SJSA1 (cell line): ENCODE measurements around the gene CHRNE. TPM values are rescaled to one million over a fixed set of nuclear protein-coding genes. Genes with fewer than 3 reads are reported as not detected.
A peak's percentile ranks its signal among the peaks of the same experiment; 100 is the strongest.

ENCODE experiments used
- DNase-seq, 2 experiments: peaks; one replicate each; pipeline ENCODE4 v3.0.0-alpha.2; 2015 to 2020; ENCODE audit warnings: low spot score in 2 of 2, low read depth in 1 of 2
- H3K27ac ChIP-seq: fragments of 250-450 bp; sonication (Bioruptor Pico); 2 replicates; pipeline ENCODE4 v1.5.1; 2020; ENCODE audit warnings: mild to moderate bottlenecking, moderate library complexity
- H3K27me3 ChIP-seq: fragments of 250-450 bp; sonication (Bioruptor Pico); replicated peaks from 2 replicates; pipeline ENCODE4 v1.5.1; 2020; ENCODE audit warnings: mild to moderate bottlenecking, moderate library complexity
- H3K36me3 ChIP-seq: fragments of 250-450 bp; sonication (Bioruptor Pico); 2 replicates; pipeline ENCODE4 v1.5.1; 2020; ENCODE audit warnings: mild to moderate bottlenecking
- H3K4me1 ChIP-seq: fragments of 250-450 bp; sonication (Bioruptor Pico); replicated peaks from 2 replicates; pipeline ENCODE4 v1.6.1; 2021; ENCODE audit warnings: mild to moderate bottlenecking
- H3K4me3 ChIP-seq: fragments of 250-450 bp; sonication (Bioruptor Pico); 2 replicates; pipeline ENCODE4 v1.5.1; 2020; ENCODE audit warnings: mild to moderate bottlenecking
- H3K9me3 ChIP-seq: fragments of 250-450 bp; sonication (Bioruptor Pico); replicated peaks from 2 replicates; pipeline ENCODE4 v1.5.1; 2020; ENCODE audit warnings: mild to moderate bottlenecking
- total RNA-seq: library from RNA; depleted of rRNA; stranded (reverse); fragments of >200 nt; shearing (Covaris generic); gene quantifications from 2 replicates; pipeline ENCODE4 v1.2.3, GENCODE V29; 2014; rRNA removed

Gene CHRNE
- total RNA-seq: 0.29 TPM in 1 of 2 replicates, not detected in the other

GRCh38 chr17:4903051-4903818 lies at the start of gene CHRNE:
CHRNE (minus strand) TSS chr17:4903098; CDS start chr17:4903063, 35 bp downstream.
- Histone ChIP-seq H3K4me1 (no peaks in the 10 kb centered on the region), H3K4me3 (no peak within 1 kb of the TSS), H3K36me3 (no peaks in the 10 kb centered on the region), H3K27me3 (no peaks in the 10 kb centered on the region), H3K9me3 (no peaks in the 10 kb centered on the region), H3K27ac (no peak within 1 kb of the TSS)
- peak; percentile 61 to 74 for DNase-seq

- H3K27ac ChIP-seq: no peak overlapping the region
- no peak overlapping the region for H3K4me3 ChIP-seq
- no peaks in the 10 kb centered on the region for H3K27me3 ChIP-seq
- peaks cover 55% of the 10 kb centered on the region for H3K4me1 ChIP-seq
- peaks cover 17% of the 10 kb centered on the region for H3K36me3 ChIP-seq
- no peaks in the 10 kb centered on the region for H3K9me3 ChIP-seq
- no peak for DNase-seq
Observed at GRCh38 chr17:4951486-4951885, 48.6 kb upstream of the CHRNE start.

DNA sequence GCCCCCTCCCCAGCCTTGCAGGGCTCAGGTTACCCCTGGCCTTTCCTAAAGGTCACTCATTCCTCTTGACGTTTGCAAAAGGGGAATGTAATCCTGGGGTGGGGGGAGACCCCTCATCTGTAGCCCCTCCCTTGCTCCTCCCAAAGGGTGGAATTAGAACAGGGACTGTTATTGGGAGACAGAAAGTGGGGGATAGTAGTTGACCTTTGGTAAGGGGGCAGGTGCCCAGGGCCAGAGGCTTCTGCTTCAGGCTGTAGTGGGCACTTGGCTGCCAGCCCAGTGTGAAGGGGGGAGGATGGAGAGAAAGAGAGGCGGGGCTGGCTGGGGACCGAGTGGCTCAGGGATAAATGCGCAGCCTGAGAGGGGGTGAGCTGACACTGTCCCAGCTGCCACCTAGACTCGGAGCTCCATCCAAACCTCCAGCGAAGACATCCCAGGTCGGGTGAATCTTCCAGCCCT lies 47.9 kb upstream of the CHRNE start, which contains the start of gene ENO3:
Gene ENO3, plus strand, starts transcription at position 374 of the 459 bp plus-strand sequence. CDS start 711 bp downstream, outside the sequence.
- Histone ChIP-seq H3K27me3 (no peaks in the 10 kb centered on the region), H3K36me3 (peaks cover 24% of the 10 kb centered on the region)

GRCh38 chr17:4950075-4950745 lies 47.3 kb upstream of the CHRNE start:
- H3K4me3 ChIP-seq: peak overlapping the region; percentile 92
- H3K27ac ChIP-seq: peak overlapping the region; percentile 92
- no peaks in the 10 kb centered on the region for H3K9me3 ChIP-seq
- DNase-seq: peak in 1 of 2 experiments; percentile 70
- peaks cover 67% of the 10 kb centered on the region for H3K4me1 ChIP-seq
- H3K27me3 ChIP-seq: no peaks in the 10 kb centered on the region
- peaks cover 30% of the 10 kb centered on the region for H3K36me3 ChIP-seq

More for the DNA sequence above, 47.9 kb upstream of the CHRNE start, which contains the start of gene ENO3:
- H3K27ac ChIP-seq: peak within 1 kb of the TSS; percentile 92
- H3K4me1 ChIP-seq: peaks cover 61% of the 10 kb centered on the region
- peak within 1 kb of the TSS; percentile 92 for H3K4me3 ChIP-seq
- H3K9me3 ChIP-seq: no peaks in the 10 kb centered on the region
- no peak for DNase-seq

DNA sequence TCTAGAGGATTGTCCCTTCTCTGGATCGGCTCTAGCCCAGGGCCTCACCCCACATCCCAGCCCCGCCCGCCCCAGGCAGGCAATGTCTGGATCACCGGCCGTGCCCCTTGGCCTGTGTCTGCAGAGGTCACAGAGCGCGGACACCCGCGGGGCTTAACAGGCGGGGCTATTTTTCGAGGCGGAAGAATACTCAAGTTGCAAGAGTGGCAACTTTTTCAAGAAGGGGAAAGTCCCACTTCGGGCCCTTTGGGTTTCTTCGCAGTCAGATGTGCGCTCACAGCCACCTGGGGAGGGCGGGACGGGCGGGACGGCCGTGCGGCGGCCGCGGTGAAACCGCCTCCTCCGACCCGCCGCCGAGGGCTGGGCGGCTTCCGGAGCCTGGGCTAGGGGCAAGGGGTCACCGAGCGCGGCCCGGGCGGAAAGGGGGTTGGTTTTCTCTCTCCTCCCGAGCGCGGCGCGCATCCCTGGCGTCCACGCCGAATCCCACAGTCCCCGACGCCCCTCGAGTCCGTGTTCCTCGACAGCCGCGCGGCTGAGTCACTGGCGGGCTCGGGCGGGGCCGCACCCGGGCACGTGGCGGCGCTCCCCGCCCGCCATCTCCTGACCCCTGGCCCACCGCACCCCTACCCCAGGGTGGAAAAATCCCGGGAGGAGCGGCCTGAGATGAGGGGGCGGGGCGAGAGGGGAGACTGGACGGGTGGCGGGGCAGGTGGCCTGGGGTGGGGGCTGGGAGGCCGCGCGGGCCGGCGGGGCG lies 46.6 kb upstream of the CHRNE start:
- H3K27ac ChIP-seq: peak overlapping the region; percentile 92
- no peaks in the 10 kb centered on the region for H3K9me3 ChIP-seq
- H3K36me3 ChIP-seq: peaks cover 37% of the 10 kb centered on the region
- DNase-seq: peak; percentile 78 to 86
- peaks cover 74% of the 10 kb centered on the region for H3K4me1 ChIP-seq
- peak overlapping the region; percentile 92 for H3K4me3 ChIP-seq
- H3K27me3 ChIP-seq: no peaks in the 10 kb centered on the region

- H3K36me3 ChIP-seq: peaks cover 43% of the 10 kb centered on the region
- H3K27me3 ChIP-seq: no peaks in the 10 kb centered on the region
- peak overlapping the region; percentile 92 for H3K27ac ChIP-seq
- no peaks in the 10 kb centered on the region for H3K9me3 ChIP-seq
- peak overlapping the region; percentile 92 for H3K4me3 ChIP-seq
- peak in 1 of 2 experiments; percentile 86 for DNase-seq
- peaks cover 75% of the 10 kb centered on the region for H3K4me1 ChIP-seq
Observed at GRCh38 chr17:4948931-4949320, 46.0 kb upstream of the CHRNE start.

DNA sequence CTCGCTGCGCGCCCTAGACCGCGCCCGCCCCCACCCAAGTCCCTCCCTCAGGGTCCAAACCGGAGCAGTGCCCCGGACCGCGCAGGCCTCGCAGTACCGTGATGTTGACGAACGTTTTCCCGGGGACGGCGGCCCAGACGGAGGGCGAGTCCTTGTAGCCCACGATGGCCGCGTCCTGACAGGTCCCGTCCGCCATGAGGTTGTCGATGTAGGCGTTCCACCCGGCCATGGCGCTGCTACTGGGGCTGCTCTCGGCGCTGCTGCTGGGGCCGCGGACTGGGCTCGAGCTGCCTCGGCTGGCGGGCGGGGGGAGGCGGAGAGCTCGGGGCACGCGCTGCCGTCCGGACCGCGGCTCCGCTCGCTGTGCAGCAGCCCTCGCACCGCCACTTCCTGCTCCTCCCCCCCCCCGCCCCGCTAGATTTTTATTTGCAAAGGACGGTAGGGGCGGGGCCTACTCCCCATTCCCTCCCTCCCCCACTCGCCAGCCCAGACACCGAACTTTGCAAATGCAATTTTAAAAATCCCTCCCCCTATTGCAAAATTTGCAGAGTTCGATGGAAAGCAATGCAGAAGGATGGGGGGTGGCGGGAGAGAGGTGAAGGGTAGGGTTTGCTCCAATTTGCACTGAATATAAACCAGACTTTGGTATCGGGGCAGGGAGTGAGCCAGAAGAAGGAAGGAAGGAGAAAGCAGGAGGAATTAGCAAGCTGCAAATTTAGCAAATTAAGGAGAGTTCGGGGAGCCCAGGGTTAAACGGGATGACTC lies 45.5 kb upstream of the CHRNE start, which contains the start of gene PFN1:
Gene PFN1, minus strand, starts transcription at position 365 of the 765 bp plus-strand sequence. Its CDS starts 136 bp downstream, at position 229.
- Histone ChIP-seq H3K36me3 (peaks cover 49% of the 10 kb centered on the region), H3K27ac (peak within 1 kb of the TSS; percentile 92), H3K4me3 (peak within 1 kb of the TSS; percentile 92), H3K4me1 (peaks cover 69% of the 10 kb centered on the region), H3K27me3 (no peaks in the 10 kb centered on the region), H3K9me3 (no peaks in the 10 kb centered on the region)
- DNase-seq: peak; percentile 88 to 89

DNA sequence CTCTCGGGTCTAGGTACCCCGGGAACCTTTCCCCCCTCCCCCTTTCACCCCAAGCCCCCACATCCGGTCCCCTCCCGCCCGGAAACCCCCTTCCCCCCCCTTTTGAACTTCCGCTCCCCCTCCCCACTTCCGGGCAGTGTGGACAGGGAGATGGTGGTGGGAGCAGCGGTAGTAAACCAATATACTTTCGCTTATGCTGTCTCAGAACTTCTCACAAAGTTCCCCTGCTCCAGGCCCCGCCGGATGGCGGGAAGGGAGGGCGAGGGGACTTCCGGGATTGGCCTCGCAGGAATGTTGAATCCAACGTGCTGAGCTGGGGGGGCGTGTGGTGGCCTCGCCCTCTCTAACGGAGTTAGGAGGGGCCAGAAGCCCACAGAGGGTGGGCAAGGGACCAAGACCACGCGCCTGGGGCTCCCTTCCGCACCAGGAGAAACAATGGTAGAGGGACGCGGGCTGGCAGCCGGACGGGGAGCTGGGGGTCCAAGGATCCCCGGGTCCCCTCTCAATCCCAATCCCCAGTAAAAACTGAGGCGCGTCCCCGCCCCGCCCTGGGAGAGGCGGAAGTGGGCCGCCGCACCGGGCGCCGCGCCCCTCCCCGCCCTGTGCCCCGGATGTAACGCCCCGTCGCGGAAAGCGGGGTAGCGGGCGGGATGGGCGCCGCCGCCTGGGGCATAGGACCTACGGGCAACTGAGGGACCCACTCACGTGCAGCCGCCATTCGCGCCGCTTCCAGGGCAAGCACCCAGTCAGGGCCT lies 44.7 kb upstream of the CHRNE start:
- Histone ChIP-seq H3K36me3 (peaks cover 56% of the 10 kb centered on the region), H3K27me3 (no peaks in the 10 kb centered on the region), H3K27ac (peak overlapping the region; percentile 86), H3K4me3 (peak overlapping the region; percentile 92), H3K4me1 (peaks cover 61% of the 10 kb centered on the region), H3K9me3 (no peaks in the 10 kb centered on the region)
- peak; percentile 80 to 86 for DNase-seq

- H3K27ac ChIP-seq: no peak overlapping the region; the same call in 1 of the 2 replicates
- H3K4me3 ChIP-seq: peak overlapping the region; percentile 92
- peaks cover 61% of the 10 kb centered on the region for H3K36me3 ChIP-seq
- H3K4me1 ChIP-seq: peaks cover 56% of the 10 kb centered on the region
- no peaks in the 10 kb centered on the region for H3K27me3 ChIP-seq
- no peaks in the 10 kb centered on the region for H3K9me3 ChIP-seq
- DNase-seq: peak in 1 of 2 experiments; percentile 47
Observed at GRCh38 chr17:4947010-4947410, 44.1 kb upstream of the CHRNE start.

- H3K27me3 ChIP-seq: no peaks in the 10 kb centered on the region
- no peaks in the 10 kb centered on the region for H3K9me3 ChIP-seq
- no peak for DNase-seq
- no peak overlapping the region; the same call in 1 of the 2 replicates for H3K27ac ChIP-seq
- H3K4me3 ChIP-seq: peak overlapping the region; percentile 92
- H3K36me3 ChIP-seq: peaks cover 66% of the 10 kb centered on the region
- peaks cover 55% of the 10 kb centered on the region for H3K4me1 ChIP-seq
Observed at GRCh38 chr17:4946312-4946976, 43.5 kb upstream of the CHRNE start.

- Histone ChIP-seq H3K27ac (no peak overlapping the region), H3K27me3 (no peaks in the 10 kb centered on the region), H3K36me3 (peaks cover 72% of the 10 kb centered on the region), H3K4me3 (peak overlapping the region; percentile 92), H3K9me3 (no peaks in the 10 kb centered on the region), H3K4me1 (peaks cover 55% of the 10 kb centered on the region)
- DNase-seq: no peak
Observed at GRCh38 chr17:4945944-4946280, 43.0 kb upstream of the CHRNE start.
